ENCODE data around the gene DEAF1.

Gene DEAF1

DNA sequence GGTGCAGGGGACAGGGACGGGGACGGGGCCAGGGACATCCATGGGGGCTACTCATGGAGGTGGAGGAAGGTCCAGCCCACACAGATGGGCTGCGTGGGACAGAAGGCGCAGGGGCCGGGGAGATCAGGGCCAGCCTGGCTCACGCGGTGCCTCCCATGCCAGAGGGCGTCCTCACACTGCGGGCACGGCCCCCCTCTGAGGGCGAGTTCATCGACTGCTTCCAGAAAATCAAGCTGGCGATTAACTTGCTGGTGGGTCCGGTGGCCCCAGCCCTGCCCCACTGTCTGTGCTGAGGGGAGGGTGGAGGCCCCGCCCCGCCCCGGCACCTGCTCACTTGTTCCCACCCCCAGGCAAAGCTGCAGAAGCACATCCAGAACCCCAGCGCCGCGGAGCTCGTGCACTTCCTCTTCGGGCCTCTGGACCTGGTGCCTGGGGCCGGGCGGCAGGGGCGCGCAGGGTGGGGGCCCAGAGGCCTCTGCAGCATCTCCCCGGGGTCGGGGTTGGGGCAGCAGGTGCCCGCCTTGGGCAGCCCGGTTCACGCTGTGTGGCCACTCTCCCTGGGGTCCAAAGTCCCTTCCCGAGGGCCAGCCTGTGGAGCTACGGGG lies 26.8 kb upstream of the DEAF1 start:
- DNase-seq (ENCODE audit: low read depth in 4 of 4, low spot score in 1 of 4): no peak

DNA sequence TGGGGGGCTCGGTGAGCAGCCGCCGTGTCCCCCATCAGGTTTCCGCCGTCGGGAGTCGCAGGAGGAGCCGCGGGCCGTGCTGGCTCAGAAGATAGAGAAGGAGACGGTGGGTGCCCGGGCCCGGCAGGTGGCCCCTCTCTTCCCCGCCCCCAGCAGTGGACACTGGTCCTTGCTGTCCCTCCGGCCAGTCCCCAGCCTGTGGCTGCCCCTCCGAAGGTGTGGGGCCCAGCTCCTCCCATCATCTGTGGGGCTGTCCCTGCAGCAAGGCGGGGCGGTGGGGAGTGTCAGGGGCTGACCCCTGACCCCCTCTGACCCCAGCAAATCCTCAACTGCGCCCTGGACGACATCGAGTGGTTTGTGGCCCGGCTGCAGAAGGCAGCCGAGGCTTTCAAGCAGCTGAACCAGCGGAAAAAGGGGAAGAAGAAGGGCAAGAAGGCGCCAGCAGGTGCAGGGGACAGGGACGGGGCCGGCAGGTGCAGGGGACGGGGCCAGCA lies 26.3 kb upstream of the DEAF1 start:
- DNase-seq (ENCODE audit: low read depth in 4 of 4, low spot score in 1 of 4): no peak

- peak in 1 of 4 experiments; percentile 44 for DNase-seq (ENCODE audit: low read depth in 4 of 4, low spot score in 1 of 4)
These were observed 25.7 kb upstream of the DEAF1 start for GRCh38 chr11:720642-721246.

DNA sequence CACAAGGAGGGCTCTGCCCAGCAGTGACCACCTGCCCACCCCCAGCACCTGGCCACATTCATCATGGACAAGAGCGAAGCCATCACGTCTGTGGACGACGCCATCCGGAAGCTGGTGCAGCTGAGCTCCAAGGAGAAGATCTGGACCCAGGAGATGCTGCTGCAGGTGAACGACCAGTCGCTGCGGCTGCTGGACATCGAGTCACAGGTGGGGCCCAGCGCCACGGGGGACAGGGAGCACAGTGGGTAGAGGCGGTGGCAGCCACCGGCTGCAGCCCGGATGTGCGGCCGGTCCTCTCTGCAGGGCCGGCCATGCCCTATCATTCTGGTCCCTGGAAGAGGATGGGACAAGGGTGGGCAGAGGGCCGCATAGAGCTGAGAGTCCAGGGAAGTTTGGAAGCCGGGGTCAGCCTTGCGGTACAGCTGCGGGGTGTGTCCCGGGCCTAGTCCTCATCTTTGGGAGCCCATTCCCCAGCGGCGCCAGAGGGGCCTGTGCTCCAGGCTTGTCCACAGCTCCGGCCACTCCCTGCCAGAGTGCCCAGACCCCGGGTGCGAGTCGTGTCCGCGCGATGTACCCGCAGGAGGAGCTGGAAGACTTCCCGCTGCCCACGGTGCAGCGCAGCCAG lies 25.1 kb upstream of the DEAF1 start:
- DNase-seq (ENCODE audit: low read depth in 4 of 4, low spot score in 1 of 4): no peak

DNA sequence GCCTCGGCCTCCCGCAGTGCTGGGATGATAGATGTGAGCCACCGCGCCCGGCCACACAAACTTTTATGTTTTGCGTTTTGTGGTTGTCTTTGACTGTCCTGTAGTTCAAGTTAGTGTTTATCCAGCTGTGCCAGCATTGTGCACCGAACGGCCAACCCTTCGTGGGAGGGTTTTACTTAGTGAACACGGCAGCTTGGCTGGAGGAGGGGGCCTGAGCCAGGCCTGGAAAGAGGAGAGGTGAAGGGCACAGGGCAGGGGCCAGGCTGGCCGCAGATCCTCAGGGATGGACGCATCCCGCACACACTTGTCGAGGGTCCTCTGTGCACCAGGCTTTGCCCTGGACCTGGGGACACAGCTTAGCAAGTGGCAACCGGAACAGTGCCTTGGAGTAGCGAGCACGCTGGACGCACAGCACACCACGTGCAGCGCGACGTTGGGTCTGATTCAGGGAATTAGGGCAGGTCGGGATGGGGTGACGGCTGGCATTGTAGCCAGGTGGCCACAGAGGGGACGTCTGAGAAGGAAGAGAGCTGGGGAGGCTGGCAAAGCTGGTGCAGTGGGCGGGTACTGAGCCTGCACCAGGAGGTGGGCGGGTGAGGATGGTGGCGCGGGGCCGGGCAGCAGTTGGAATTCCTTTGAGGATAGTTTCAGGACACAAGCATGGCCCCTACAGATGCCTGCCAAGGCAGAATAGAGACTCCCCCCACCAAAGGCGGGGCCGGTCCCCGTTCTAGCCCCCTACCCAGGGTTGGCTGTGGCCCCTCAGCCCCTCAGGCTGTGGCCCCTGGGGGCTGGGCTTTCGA lies 24.4 kb upstream of the DEAF1 start:
- no peak for DNase-seq (ENCODE audit: low read depth in 4 of 4, low spot score in 1 of 4)

GRCh38 chr11:714436-714835 lies 19.4 kb upstream of the DEAF1 start:
- no peak for DNase-seq (ENCODE audit: low read depth in 4 of 4, low spot score in 1 of 4)

- no peak for DNase-seq (ENCODE audit: low read depth in 4 of 4, low spot score in 1 of 4)
These were observed 14.3 kb upstream of the DEAF1 start for GRCh38 chr11:709109-709997.

- DNase-seq (ENCODE audit: low read depth in 4 of 4, low spot score in 1 of 4): no peak
These were observed 13.5 kb upstream of the DEAF1 start for GRCh38 chr11:708511-708910.

- DNase-seq (ENCODE audit: low read depth in 4 of 4, low spot score in 1 of 4): no peak
These were observed 12.9 kb upstream of the DEAF1 start for GRCh38 chr11:707817-708420.

- no peak for DNase-seq (ENCODE audit: low read depth in 4 of 4, low spot score in 1 of 4)
These were observed 12.2 kb upstream of the DEAF1 start for GRCh38 chr11:706957-707816.

- no peak for DNase-seq (ENCODE audit: low read depth in 4 of 4, low spot score in 1 of 4)
These were observed 11.5 kb upstream of the DEAF1 start for GRCh38 chr11:706439-706956.

- DNase-seq (ENCODE audit: low read depth in 4 of 4, low spot score in 1 of 4): no peak
These were observed 10.8 kb upstream of the DEAF1 start, which contains the start of gene EPS8L2 for GRCh38 chr11:705646-706438. TSS of gene EPS8L2 (plus strand) at chr11:706231. CDS start at chr11:709408, 3,177 bp downstream.

DNA sequence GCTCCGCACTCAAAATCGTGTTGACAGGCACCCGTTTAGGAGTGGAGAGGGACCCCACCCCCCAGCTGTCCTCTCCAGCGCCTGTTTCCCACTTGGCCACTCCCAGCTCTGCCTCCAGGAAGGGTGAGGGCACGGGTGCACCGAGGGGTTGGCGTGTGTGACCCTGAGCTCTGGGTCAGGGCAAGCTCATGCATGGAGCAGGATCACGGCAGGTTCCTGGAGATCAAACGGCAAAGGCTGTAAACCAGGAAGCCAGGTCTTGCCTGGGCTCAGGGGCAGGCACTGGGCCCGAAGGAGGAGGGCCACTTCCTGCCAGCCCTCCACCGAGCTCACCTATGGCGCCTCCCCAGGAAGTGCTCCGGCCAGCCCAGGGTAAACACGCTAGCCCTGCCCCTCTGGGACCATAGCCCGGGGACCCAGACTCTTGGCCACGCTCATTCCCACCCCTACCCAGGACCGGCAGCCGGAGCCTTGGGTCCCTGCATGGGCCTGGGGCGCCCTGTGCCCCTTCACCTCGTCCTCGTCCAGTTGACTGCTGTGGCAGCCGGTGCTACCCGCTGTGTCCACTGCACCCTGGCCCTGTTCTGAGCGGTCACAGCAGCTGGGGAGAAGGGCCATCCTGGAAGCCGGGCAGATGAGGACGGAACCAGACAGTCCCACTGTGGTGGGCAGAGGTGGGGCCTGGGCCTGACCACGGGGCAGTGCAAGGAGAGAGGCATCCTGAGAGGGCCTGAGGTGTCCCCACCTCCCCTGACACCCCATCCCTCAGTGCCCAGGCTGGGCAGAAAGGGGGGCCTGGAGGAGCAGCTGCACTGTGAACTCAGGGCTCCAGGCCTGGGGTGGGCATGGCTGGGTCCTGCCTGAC lies 10.0 kb upstream of the DEAF1 start:
- DNase-seq (ENCODE audit: low read depth in 4 of 4, low spot score in 1 of 4): no peak

GRCh38 chr11:704228-704674 lies 9.2 kb upstream of the DEAF1 start:
- DNase-seq (ENCODE audit: low read depth in 4 of 4, low spot score in 1 of 4): no peak

DNA sequence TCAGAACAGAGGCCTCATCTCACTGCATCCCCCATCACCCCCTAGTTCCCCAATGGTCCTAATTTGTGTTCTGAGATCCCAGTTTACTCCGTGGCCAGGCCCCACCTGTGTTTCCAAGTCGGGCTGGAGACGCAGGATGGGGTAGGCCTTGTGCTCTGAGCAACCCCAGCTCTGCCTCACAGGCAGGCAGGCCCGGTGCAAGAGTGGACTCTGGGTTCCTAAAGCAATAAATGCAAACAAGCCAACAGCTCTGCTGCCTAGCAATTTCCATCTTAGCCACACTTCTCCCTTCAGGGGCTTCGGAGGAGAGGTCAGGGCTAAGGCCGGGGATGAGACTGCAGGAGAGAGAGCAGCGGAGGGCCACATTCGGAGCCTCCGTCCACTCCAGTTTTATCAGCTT lies 8.5 kb upstream of the DEAF1 start:
- no peak for DNase-seq (ENCODE audit: low read depth in 4 of 4, low spot score in 1 of 4)

- no peak for DNase-seq (ENCODE audit: low read depth in 4 of 4, low spot score in 1 of 4)
These were observed 7.7 kb upstream of the DEAF1 start for GRCh38 chr11:702462-703461.
